Activated CD4-positive, CD25-positive, alpha-beta regulatory T cell (primary cell): ENCODE measurements around the gene LRRC8B.

Experiments used
- DNase-seq, 4 experiments: peaks; one replicate each; lab custom pipeline; 2025; lab: John Stamatoyannopoulos, UW

LRRC8B gene

DNA sequence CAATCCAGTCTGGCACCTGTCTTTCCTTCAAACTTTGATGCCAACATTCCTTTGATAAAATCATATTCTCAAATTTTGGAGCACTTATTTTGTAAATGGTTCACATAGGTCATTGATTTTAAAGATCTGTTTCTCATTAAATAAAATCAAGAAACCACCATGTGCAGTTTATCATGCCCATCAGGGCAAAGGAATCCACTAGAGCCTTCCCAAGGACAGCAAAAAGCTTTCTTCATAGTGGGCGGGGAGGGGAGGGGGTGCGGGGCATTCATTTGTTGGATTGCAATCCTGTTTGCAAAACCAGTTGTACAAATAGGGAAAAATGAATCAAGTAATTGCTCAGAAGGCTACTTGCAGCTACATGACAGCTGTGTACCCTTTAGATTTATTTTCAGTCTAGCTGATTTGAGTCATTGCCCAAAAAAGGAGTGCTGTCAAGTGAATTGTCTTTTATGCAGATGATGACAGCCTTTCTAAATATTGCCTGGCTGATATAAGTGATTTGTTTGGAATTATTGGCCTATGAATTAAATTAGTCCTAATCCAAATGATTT, 23.0 kb downstream of the LRRC8B start:
- no peak for DNase-seq

GRCh38 chr1:89548122-89548857, 23.7 kb downstream of the LRRC8B start:
- no peak for DNase-seq

DNA sequence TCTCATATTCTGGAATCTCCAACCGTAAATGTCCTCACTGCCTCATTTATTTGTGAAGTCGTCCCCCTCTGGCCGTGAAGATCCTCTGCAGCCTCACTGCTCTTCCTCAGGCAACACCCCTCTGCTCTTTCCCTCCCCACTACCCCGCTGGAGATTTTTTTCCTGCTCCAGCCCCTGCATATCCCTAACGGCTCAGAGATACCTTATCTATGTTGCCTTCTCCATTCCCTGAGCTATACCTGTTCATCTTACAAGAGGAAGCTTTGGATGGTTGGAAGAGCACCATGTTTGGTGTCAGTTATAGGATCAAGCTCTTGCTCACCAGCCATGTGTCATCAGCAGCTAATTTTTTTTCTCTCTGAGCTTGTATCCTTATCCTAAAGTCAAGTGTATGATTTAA, 26.4 kb downstream of the LRRC8B start:
- no peak for DNase-seq

- no peak for DNase-seq
Observed at GRCh38 chr1:89552471-89553081, 27.9 kb downstream of the LRRC8B start.

DNA sequence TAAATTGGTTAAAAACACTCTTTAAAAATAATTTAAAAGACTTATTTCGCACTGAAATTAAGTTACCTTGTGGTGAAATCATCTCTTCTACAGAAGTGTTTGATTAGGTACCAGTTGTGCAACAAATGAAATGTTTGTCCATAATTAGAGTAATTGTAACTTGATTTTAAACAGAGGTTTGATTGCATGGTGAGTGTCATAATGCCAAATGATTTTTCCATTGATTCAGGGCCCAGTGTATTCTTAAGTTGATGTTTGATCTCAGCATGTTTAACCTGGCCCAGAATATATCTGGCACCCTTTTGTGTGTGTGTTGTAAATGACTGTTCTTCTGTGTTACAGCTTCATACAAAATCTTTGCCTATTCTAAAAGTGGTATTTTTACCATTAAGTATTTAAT, 28.5 kb downstream of the LRRC8B start:
- no peak for DNase-seq

GRCh38 chr1:89555550-89555949, 30.9 kb downstream of the LRRC8B start:
- no peak for DNase-seq

DNA sequence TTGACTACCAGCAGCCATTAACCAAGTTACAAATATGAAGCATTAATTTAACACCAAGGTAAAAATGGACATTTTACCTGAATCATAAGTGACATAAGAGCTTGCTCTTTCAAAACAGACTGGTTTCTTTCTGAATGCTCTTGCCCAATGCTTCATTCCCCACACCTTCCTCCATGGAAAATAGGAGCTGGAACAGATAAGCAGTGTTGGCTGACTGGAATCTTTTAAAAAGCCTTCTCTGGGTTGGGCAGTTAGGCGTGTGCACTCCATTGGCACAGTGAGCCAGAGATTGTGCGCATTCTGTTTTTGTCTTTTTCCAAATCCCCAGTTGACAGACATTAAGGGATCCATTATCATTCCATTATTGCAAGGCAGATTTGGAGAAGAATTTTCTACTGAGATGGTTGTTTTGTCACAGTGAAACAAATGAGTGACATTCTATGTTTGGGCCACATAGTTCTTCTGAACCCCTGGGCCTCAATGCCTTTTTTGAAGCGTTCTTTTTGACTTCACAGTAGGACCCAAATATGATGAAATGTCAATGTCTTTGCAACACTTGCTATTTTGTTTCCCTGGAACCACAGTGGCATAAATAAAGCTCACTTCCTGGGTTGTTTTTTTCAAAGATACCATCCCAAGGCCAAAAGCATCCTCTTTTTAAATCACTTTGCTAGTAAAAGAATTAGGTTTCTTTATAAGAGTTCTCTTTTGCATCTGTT, 32.3 kb downstream of the LRRC8B start:
- DNase-seq = no peak

DNA sequence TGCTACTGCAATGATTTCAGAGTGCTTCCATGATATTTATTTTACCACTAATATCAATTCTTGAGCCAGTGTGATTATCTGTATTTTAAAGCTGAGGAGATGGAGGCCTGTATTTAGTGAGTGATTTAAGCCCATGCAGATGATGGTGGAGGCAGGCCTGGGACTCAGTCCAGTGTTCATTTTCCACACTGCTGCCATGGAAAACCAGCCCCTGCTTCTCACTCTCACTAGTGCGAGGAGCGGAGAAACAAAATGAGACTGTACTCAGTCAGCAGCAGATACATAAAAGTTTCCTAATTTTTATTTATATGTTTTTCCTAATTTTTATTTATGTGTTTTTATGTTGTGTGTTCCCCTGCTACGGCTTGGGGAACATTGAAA, 32.8 kb downstream of the LRRC8B start:
- DNase-seq = no peak

GRCh38 chr1:89557956-89558355, 33.3 kb downstream of the LRRC8B start:
- no peak for DNase-seq

DNA sequence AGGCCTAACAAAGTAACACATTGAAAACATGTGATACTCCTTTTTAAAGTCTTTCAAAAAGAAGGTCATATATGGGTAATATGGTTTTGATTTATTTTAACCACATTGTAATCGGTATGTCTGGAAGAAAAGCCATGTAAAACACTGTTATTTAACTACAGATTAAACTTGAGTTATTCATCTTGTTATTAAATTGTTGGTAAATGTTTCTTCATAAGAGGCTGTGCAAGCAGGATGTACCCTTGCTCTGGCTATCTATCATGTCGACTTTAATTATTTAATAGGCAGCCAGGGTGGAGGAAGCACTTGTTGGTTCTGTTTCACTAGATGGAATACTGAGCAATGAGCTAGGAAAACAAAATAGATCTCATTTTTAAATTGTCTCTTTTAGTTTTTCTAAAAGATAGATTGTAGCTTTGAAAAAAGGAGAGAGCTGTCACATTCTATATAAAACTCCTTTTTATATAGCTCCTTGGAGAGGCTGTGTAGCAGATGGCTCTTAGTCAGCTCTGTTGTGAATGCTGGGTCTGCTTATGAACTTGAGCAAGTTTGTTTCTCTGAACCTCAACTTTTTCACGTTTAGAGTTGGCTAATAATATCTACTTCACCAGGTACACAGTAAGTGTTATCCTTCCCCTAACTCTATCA, 39.5 kb downstream of the LRRC8B start:
- no peak for DNase-seq

GRCh38 chr1:89565521-89565920, 40.9 kb downstream of the LRRC8B start:
- DNase-seq = no peak

GRCh38 chr1:89566761-89567174, 42.1 kb downstream of the LRRC8B start:
- DNase-seq = no peak

- no peak for DNase-seq
Observed at GRCh38 chr1:89567797-89568196, 43.2 kb downstream of the LRRC8B start.

DNA sequence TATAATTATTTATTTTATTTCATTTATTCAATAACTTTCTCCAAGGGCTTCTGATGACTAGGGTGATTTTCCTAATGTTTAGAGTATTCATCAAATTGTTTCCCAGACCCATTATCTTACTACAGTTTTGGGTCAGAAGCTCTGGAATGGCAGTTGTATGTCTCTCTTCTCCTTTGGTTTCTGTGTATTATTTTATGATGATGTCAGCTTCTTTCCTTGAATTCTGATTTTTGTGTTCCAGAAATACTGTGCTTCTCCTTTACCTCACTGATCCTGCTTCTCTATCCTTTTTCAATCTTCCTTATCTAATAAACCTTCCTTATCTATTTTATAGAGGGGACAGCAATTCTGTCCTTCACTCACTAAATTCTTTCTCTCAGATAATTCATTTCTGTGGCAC, 48.8 kb downstream of the LRRC8B start:
- DNase-seq = no peak

GRCh38 chr1:89574621-89575020, 50.0 kb downstream of the LRRC8B start:
- DNase-seq = no peak

DNA sequence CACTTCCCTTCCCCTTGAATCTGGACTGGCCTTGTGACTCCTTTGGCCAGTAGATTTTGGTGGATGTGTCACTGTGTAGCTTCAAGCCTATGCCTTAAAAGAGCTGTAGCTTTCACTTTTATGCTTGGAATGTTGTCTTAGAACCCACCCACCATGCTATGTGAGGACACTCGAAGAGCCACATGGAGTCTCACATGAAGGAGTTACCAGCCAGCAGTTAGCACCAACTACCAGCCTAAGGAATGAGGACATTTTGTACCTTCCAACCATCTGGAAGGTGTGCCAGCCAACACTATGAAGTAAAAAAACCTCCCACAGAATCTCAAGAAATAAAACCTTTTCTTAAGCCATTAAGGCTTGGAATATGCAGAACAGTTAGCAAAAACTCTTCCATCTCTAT, 50.6 kb downstream of the LRRC8B start:
- DNase-seq = no peak

GRCh38 chr1:89576013-89576412, 51.4 kb downstream of the LRRC8B start:
- no peak for DNase-seq

GRCh38 chr1:89578151-89578550, 53.5 kb downstream of the LRRC8B start:
- DNase-seq = no peak

GRCh38 chr1:89578946-89579684, 54.5 kb downstream of the LRRC8B start:
- DNase-seq = no peak

DNA sequence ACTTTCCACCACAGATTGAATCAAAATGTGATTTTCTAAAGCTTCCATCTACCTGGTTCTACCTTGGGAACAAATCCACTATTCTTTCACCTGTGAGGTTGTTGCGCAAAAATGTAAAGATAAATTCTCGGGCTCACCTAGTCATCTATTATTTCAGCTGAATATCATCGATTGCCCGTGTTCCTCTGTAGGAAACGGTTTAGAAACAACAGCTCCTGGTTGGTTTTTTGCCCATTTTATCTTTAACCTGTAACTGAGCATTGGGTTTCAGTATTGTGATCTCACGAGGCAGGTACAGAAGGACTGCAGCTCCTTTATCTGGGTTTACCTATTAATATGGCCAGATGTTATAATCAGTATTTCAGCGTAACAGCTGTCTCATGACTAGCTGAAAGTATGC, 55.4 kb downstream of the LRRC8B start:
- DNase-seq = no peak

DNA sequence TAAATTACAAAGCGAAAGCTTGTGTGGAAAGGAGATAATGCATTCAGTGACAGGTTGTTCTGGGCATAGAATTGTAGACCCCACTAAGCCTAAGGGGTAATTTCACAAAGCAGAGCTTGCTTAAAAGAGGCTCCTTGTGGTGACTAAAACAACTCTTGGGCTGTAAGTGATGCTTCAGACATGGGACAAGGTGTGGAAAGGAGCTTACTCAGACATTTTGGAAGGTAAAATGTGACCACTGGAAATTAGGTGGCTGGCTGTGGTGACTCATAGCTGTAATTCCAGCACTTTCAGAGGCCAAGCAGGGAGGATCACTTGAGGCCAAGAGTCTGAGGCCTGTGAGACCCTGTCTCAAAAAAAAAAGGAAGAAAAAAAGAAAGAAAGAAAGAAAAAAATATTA, 57.2 kb downstream of the LRRC8B start:
- no peak for DNase-seq

DNA sequence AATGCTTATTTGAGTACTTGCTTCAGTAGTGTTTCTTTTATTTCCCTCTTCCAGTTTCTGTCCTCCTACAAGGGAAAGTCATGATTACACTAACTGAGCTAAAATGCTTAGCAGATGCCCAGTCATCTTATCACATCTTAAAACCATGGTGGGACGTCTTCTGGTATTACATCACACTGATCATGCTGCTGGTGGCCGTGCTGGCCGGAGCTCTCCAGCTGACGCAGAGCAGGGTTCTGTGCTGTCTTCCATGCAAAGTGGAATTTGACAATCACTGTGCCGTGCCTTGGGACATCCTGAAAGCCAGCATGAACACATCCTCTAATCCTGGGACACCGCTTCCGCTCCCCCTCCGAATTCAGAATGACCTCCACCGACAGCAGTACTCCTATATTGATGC, 57.9 kb downstream of the LRRC8B start:
- DNase-seq = no peak
